Right atrium auricular region (tissue), 2 donors: ENCODE results near the gene FRMD4A. TPM values are rescaled to one million over a fixed set of nuclear protein-coding genes. Genes with fewer than 3 reads are reported as not detected.

Experiments used
- DNase-seq: peaks from one replicate; pipeline ENCODE4 v3.0.0-alpha.2; 2019; ENCODE audit warnings: low spot score
- H3K27ac ChIP-seq, 2 donors: fragments of 200-600 bp; sonication (generic); 1 replicate in 1 of 2; 2 replicates in 1 of 2; pipeline ENCODE4 v1.5.1; 2016 to 2019
- H3K27me3 ChIP-seq, 2 donors: fragments of 200-600 bp; sonication (generic); one replicate each; pipeline versions ENCODE4 v1.5.1 to v1.6.0; 2017 to 2019
- H3K36me3 ChIP-seq: fragments of 200-600 bp; sonication (generic); one replicate; pipeline ENCODE4 v1.5.1; 2016
- H3K4me1 ChIP-seq, 2 donors: fragments of 200-600 bp; sonication (generic); one replicate each; pipeline versions ENCODE4 v1.5.1 to v1.6.0; 2017 to 2019
- H3K4me3 ChIP-seq, 2 donors: fragments of 200-600 bp; sonication (generic); 1 replicate in 1 of 2; 2 replicates in 1 of 2; pipeline ENCODE4 v1.5.1; 2017 to 2019; ENCODE audit warnings: mild to moderate bottlenecking in 1 of 2, moderate library complexity in 1 of 2
- H3K9me3 ChIP-seq, 2 donors: fragments of 200-600 bp; sonication (generic); one replicate each; pipeline ENCODE4 v1.5.1; 2019
- total RNA-seq, 2 donors: library from RNA; depleted of rRNA; stranded (reverse); fragments of >200 nt; gene quantifications; one replicate each; pipeline ENCODE4 v1.1.0, GENCODE V29; 2016
- TF ChIP-seq, protein P1 (sequence below), 2 donors: fragments of 200-600 bp; sonication (generic); IDR thresholded peaks; one replicate each; pipeline ENCODE4 v1.5.1; 2019; ENCODE audit warnings: antibody characterized with exemption in 2 of 2

The FRMD4A gene
- 10 to 100 TPM; 15.9 to 22.9 TPM for total RNA-seq

DNA sequence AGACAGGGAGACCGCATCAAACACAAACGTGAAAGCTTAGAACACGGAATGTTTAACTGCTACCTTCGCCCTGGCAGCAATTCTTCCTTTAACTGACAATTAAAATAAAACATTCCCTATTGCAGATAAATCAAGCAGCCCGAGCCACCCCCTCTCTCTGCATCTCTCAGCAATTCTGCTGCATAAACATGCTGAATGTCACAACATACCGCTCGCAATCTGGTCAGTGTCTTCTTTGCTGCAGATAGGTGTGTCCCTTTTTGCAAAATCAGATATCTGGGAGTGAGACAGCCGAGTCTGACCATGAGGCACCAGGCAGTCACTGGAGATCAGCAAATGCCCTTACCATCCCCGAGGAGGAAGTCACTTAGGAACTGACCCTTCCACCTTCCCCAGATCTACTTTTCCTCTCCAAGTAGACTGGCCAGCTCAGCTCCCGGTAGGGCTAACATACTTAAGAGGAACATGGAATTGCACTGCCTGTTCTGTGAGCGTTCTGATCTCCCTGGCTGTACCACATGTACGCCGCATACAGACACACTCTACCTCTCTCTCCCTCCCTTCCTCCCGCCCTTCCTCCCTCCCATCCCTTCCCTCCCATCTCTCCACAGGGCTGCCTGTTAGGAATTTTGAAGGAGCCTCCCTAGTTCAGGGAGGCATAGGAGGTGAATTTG, at the start of gene FRMD4A:
TSS of gene FRMD4A (minus strand) at position 537 of the 674 bp plus-strand sequence.
- DNase-seq, result no peak
- H3K27ac ChIP-seq, result no peak within 1 kb of the TSS
- no peaks in the 10 kb centered on the region for H3K4me1 ChIP-seq
- H3K36me3 ChIP-seq, result no peaks in the 10 kb centered on the region
- TF ChIP-seq, protein P1, sequence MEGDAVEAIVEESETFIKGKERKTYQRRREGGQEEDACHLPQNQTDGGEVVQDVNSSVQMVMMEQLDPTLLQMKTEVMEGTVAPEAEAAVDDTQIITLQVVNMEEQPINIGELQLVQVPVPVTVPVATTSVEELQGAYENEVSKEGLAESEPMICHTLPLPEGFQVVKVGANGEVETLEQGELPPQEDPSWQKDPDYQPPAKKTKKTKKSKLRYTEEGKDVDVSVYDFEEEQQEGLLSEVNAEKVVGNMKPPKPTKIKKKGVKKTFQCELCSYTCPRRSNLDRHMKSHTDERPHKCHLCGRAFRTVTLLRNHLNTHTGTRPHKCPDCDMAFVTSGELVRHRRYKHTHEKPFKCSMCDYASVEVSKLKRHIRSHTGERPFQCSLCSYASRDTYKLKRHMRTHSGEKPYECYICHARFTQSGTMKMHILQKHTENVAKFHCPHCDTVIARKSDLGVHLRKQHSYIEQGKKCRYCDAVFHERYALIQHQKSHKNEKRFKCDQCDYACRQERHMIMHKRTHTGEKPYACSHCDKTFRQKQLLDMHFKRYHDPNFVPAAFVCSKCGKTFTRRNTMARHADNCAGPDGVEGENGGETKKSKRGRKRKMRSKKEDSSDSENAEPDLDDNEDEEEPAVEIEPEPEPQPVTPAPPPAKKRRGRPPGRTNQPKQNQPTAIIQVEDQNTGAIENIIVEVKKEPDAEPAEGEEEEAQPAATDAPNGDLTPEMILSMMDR (IDR thresholded peaks at IDR 0.05), result no peak
- no peaks in the 10 kb centered on the region for H3K27me3 ChIP-seq
- H3K4me3 ChIP-seq, result no peak within 1 kb of the TSS
- H3K9me3 ChIP-seq, result no peaks in the 10 kb centered on the region

DNA sequence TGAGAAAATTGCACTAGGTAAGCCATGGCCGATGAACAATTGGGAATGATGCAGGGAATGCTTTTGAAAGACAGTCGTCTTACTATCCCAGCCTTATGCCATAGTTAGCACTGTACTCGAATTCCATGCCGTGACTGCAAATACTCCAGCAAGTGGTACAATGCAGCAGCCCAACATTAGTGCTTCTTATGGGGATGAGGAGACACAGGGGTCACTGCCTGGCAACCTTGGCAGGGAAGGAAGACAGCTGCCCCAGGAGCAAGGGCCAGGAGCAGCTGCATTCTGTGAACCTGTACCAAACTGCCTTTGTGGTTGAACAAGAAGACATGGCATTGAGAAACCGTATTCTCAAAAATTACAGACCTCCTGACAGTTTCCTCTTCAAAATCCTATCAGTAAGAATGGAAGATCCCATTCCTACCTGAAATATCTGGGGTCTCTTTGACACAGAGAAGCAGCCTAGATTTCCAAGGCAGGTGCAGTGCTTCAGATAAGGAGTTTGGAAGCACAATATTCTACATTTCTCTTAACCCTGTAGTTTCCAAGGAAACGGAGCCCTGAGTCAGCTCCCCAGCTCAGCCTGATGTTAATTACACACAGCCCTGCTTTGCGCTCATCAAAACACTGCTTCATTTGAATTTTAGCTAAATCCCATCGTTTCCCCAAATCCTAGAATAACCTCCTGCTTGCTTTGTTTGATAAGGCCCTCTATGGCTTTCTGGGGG, 49.0 kb upstream of the FRMD4A start:
- TF ChIP-seq, protein P1 (IDR thresholded peaks at IDR 0.05), result no peak
- H3K27me3 ChIP-seq, result no peaks in the 10 kb centered on the region
- H3K9me3 ChIP-seq, result no peaks in the 10 kb centered on the region
- no peaks in the 10 kb centered on the region for H3K36me3 ChIP-seq
- no peak for DNase-seq
- no peak overlapping the region for H3K4me3 ChIP-seq
- H3K4me1 ChIP-seq, result no peaks in the 10 kb centered on the region
- no peak overlapping the region for H3K27ac ChIP-seq

DNA sequence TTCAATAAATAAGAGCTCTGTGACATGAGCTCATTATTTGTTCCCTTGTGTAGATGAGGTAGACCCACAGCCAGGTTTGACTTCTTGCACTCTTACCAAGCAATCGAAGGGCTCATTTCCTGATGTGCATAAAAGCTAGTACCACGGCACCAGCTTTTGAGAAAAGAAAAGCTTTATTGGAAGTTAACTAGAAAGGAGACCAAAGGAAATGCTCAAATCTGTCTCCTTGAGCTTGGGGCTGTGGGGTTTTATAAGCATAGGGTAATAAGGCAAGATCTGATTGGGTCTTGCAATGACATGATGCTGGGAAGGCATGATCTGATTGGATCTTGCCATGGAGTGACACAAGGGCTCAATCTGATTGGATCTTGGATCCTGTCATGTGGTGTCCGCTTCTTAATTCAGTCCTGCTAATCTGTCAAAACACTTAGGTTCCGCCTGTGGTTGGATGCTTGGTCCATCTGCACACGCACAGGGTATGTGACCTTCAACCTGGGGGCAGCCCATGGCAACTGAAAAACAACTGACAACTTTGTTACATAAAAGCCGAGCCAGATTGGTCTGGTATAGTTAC, 47.8 kb upstream of the FRMD4A start:
- TF ChIP-seq, protein P1 (IDR thresholded peaks at IDR 0.05), result no peak
- H3K27me3 ChIP-seq, result no peaks in the 10 kb centered on the region
- no peak overlapping the region for H3K27ac ChIP-seq

DNA sequence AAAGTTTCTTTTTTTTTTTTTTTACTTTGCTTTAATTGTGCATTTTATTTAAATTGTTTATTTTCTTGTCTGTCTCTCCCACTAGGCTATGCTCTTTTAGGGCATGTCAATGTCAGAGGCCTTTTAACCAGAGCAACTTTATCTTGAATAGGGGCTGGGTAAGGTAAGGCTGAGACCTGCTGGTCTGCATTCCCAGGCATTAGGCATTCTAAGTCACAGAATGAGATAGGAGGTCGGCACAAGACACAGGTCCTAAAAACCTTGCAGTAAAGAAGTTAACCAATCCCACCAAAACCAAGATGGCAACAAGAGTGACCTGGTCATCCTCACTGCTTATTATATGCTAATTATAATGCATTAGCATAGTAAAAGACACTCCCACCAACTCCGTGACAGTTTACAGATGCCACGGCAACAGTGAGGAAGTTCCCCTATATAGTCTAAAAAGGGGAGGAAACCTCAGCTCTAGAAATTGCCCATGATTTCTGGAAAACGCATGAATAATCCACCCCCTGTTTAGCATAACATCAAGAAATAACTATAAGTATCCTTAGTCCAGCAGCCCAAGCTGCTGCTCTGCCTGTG, 47.0 kb upstream of the FRMD4A start:
- no peaks in the 10 kb centered on the region for H3K27me3 ChIP-seq
- no peaks in the 10 kb centered on the region for H3K9me3 ChIP-seq
- no peaks in the 10 kb centered on the region for H3K4me1 ChIP-seq
- H3K27ac ChIP-seq, result no peak overlapping the region
- H3K4me3 ChIP-seq, result no peak overlapping the region
- DNase-seq, result no peak
- no peaks in the 10 kb centered on the region for H3K36me3 ChIP-seq
- TF ChIP-seq, protein P1 (IDR thresholded peaks at IDR 0.05), result no peak

More for the DNA sequence above, 47.8 kb upstream of the FRMD4A start:
- DNase-seq, result no peak
- H3K9me3 ChIP-seq, result no peaks in the 10 kb centered on the region
- no peaks in the 10 kb centered on the region for H3K4me1 ChIP-seq
- no peak overlapping the region for H3K4me3 ChIP-seq
- H3K36me3 ChIP-seq, result no peaks in the 10 kb centered on the region

DNA sequence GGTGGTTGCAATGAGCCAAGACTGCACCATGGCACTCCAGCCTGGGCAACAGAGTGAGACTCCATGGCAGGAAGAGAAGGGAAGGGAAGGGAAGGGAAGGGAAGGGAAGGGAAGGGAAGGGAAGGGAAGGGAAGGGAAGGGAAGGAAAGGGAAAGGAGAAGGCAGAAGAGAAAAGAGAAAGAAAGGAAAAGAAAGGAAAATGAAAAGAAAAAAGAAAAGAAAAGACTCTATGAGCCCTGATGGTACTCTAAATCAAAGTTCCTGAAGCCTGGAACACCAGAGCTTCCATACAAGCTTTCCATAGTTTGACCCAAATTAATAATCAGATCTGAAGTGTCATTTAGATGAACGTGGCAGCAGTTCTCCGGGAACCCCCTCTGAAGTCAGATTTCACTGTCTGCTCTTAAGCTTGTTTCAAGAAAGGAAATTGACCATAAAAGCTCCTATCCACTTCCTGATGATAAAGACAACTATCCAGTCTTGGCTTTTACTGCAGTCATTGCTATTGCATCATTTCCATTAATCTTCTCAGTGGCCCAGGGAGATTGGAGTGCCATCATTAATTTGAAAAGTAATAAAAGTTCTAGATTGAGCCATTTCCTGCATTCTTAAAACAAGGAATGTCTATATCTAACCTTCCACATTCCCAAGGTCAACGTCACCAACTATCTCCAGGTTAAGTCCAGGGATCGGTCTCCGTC, 44.2 kb upstream of the FRMD4A start:
- TF ChIP-seq, protein P1 (IDR thresholded peaks at IDR 0.05), result no peak
- DNase-seq, result no peak

More for the DNA sequence above, 44.2 kb upstream of the FRMD4A start:
- Histone ChIP-seq H3K9me3 (no peaks in the 10 kb centered on the region), H3K27me3 (no peaks in the 10 kb centered on the region), H3K4me3 (no peak overlapping the region), H3K4me1 (no peaks in the 10 kb centered on the region), H3K27ac (no peak overlapping the region), H3K36me3 (no peaks in the 10 kb centered on the region)
